GM18507 (cell line): ENCODE measurements around the gene MME.

Experiments
- DNase-seq: peaks from one replicate; pipeline ENCODE4 v3.0.0; 2011; ENCODE audit warnings: low read depth; ENCODE audit not compliant: insufficient read length; ENCODE audit errors: extremely low spot score
- FAIRE-seq: peaks from 2 replicates; lab custom pipeline; 2011; peaks lifted over from hg19 to GRCh38; lab: Jason Lieb, UNC

The MME gene

DNA sequence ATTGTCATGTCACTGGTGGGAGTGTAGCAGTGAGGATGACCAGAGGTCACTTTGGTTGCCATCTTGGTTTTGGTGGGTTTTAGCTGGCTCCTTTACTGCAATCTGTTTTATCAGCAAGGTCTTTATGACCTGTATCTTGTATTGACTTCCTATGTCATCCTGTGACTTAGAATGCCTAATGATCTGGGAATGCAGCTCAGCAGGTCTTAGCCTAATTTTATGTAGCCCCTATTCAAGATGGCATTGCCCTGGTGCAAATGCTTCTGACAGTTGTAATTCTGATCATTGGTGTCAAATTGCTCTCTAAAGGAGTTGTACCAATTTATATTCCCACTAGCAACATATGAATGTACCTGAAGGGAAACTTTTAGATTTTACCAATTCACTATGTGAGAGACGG is 139.0 kb downstream of the MME start:
- FAIRE-seq, result no peak

DNA sequence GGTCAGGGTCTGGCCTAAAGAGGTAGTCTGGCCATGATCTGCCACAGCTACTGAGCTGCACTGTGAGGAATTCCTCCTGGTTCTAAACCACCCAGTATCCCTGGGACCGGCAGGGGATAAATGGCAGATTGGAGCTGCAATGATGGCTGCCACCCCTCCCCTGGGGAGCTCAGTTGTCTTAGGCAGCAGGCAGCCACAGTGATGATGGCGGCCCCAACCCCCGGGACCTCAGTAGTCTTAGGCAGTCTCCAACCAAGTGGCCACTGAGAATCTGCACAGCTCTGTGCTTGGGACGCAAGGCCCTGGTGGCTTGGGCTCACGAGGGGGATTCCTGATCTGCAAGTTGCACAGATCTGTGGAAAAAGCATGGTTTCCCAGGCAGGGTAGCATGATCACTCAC is 145.3 kb downstream of the MME start:
- FAIRE-seq (no peak), DNase-seq (no peak)

More for the DNA sequence above, 139.0 kb downstream of the MME start:
- no peak for DNase-seq

DNA sequence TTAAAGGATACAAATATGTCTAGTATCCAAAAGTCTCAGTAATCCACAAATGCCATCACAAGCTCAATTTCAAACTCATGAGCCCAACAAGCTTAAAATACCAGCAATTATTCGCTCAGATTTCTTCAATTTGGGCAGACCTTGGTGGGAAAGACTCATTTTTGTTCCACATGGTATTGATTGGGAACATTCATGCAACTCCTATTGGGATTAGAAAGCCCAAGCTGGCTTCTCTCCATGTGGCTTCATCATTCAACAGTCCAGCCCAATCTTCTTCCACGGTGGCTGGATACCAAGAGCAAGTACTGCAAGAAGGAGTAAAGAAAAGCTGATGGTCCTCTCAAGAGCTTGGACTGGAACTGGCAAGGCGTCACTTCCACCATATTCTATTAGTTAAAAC is 147.0 kb downstream of the MME start:
- FAIRE-seq (no peak), DNase-seq (no peak)

DNA sequence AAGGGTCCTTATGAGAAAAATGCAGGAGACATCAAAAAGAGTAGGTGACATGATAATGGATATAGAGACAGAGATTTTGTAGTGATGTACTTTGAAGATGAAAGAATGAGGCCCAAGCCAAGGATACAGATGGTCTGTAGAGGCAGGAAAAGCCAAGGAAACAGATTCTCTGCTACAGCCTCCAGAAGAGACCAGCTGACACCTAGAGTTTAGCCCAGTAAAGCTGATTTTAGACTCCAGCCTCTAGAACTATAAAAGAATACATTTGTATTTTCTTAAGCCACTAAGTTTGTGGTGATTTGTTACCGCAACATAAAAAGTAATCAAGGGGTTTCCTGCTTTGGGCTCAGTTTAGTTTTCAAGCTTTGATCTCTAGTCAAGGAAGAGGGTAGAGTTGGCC is 148.6 kb downstream of the MME start:
- FAIRE-seq (no peak), DNase-seq (no peak)

DNA sequence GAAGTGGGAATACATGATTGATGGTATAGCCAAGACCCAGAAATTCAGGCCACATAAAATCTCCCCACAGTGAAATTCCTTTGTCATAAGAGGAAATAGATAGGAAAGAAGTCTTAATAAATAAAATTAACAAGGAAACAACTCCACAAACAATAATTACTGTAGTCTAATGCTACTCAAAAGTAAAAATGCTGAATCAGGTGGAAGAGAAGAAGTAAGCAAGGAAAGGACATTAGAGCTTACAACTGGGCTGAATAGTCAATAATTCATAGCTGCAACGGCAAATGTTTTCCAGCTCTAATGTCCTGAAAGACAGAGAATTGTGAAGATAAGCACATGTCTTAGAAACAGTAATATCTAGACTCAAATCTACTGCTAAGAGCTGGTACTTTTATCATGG is 149.0 kb downstream of the MME start:
- no peak for DNase-seq
- no peak for FAIRE-seq

DNA sequence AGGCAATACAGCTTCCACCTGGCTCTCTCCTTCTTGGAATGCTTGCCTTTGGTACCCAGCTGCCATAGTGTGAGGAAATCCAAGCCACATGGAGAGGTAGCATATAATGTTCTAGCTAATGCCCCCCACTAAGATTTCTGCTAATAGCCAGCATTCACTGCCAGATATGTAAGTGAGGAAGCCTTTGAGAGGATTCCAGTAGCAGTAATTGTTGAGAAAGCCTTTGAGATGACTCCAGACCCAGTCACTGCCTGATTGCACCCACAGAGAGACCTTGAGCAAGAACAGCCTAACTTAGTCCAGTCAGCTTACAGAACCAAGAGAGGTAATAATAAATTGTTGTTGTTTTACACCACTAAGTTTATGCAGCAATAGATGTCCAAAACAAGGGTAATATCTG is 150.3 kb downstream of the MME start:
- DNase-seq, result no peak
- no peak for FAIRE-seq

DNA sequence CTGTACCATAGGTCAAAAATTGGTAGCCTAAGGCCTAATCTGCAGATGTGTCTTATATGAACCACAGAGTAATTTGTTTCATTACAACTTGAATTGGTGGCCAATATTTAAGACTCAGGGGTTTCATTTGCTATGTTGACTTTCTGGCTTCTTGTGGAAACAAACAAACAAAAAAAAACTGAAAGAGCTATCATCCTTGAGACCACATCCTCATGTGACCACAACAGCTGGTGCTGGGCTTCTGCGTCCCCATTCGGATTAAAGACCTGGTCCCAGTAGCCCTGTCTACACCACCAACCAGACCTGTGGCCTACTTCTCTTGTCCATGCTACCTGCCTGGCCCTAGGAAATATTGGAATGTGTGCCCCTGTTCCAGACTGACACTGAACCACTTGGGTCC is 151.7 kb downstream of the MME start:
- FAIRE-seq, result no peak
- no peak for DNase-seq

DNA sequence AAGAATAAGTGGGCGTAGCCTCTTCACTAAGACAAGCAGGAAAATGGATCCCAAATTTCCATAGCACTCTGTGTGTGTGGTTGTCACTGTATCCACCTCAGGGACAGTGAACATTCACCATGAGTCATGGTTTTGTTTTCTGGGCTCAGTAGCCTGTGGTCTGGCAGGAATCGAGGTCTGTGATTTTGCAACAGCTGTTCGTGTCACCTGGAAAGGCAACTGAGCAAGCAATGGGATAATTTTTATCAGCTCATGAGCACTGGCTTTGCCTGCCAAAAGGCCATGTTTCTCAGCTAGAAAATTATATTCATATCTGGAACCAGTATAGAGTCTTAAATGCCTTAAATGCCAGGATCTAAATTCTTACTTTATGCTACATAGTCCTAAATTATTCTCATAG is 152.5 kb downstream of the MME start:
- no peak for DNase-seq
- FAIRE-seq, result no peak

DNA sequence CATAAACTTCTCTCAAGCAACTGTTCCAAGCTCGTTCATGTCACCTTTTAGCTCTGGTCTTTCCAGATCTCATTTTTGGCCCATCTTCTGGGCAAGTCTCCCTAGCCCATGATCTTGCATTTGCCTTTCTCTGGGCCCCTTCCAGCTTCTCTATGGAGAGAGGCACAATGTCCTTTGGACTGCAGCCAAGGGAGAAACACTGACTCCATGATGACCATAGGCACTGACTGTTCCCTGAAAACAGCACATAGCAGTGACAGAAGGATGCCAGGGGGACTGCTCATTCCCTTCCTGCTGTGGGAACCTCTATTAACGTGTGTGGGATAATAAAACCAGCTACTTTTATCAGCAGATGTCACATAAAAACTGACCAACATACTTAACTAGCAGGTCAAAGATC is 153.1 kb downstream of the MME start:
- DNase-seq, result no peak
- no peak for FAIRE-seq
